HG02588 (cell line): ENCODE results near the gene MYOZ1.
"Not testable (repeated sequence)": the region's sequence is repeated elsewhere in the genome, so short reads cannot be mapped to it uniquely, and the experiment has no call there.

ENCODE experiments used
- ATAC-seq: cut with Tn5 transposase; IDR thresholded peaks from one replicate; pipeline ENCODE4 v1.9.1; 2021; ENCODE audit warnings: mild to moderate bottlenecking, moderate library complexity; ENCODE audit not compliant: unreplicated experiment

Gene MYOZ1

GRCh38 chr10:73647875-73648651 lies 6.8 kb upstream of the MYOZ1 start:
- ATAC-seq: no peak

DNA sequence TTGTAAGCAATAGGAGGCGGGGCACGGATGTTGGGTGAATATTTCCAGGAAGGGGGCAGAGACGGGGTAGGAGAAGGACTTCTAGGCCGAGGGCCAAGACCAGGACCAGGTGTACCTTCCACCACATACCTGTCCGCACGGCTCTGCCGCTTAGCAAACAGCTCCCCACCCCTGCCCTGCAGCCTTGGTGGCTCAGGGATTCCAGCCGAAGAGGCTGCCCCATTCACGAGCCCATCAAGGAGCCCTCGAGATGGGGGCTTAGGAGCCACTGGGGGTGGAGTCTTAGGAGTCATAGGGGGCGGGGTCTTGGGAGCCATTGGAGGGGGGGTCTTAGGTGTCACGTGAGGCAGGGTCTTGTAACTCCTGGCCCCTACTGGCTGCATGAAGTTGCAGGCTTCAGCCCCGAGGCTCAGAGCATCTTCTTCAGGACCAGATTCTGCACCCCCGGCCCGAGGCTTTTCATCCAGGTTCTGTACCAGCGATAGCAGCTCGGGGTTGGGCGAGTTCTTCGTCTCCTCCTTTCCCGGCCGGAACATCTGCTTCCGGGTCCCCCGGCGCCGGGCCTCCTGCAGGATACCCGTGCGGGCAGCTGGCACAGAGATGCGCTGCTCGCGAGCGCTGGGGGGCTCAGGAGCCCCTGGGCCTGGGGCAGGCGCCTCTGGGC lies 6.1 kb upstream of the MYOZ1 start:
- no peak for ATAC-seq

DNA sequence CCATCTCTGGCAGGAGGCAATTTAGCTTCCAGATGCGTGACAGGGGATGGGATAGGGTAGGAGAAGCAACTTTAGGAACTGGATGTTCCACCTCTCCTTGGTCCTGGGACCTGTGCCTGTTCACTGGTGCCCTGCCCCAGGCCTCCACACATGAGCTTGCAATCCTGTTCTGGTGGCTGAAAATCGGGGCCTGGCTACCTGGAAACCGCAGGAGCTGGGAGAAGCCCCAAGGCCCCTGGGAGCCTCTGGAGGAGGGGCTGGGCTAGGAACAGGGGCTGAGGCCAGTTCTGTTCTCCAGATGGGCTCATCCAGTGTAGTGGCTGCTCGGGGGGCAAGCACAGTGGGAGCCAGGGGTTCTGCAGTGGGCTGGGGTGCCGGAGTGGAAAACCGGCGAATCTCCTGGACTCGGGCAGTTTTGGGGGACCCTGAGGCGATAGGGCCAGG lies 5.3 kb upstream of the MYOZ1 start:
- ATAC-seq: no peak

GRCh38 chr10:73645251-73645650 lies 4.0 kb upstream of the MYOZ1 start:
- ATAC-seq: no peak

DNA sequence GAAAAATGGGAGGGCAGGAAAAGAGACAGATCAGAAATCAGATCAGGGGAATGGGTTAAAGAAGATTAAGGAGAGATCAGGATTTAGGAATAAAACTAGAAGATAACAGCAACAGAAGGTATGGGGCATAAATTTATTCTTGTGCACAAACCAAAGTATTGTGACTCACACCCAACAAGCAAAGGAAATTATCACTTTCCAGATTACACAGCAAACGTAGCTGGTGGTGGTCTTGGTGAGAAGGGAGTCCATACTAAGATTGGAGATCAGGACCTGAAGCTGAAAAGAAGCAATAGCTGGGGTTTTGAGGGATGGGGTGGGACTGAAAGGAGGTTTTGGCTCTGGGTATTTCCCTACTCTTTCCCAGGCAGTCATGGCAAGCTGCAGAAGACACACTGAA lies 3.5 kb upstream of the MYOZ1 start:
- ATAC-seq: no peak

DNA sequence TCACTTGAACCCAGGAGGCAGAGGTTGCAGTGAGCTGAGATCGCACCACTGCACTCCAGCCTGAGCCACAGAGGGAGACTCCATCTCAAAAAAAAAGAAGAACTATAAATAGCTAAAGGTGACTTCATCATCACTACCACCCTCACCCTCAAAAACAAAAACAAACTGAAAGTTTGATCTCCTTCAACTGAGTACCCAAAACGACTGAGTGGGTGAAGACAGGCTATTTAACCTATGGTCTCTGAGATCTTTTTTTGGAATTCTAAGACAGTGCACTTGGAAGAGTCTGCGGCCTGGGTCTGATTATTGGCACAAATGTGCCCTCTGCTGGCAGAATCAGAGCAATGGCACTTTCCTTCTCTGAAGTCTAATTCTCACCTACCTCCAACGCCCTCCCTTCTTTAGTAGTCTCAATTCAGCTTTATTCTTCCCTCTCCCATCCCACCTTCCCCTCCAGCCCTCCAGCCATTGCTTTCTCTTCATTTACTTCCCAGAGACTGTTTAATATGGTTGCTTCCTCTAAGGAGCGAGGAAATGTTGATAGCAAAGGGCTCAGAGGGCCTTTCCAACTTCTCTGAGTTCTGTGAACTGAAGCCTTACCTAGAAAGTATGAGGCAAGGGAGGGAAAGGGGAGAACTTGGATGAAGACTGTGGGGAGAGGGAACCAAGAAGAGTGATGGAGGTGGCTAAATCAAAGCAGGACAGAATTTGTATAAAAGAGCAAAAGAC lies 2.9 kb upstream of the MYOZ1 start:
- no peak for ATAC-seq

DNA sequence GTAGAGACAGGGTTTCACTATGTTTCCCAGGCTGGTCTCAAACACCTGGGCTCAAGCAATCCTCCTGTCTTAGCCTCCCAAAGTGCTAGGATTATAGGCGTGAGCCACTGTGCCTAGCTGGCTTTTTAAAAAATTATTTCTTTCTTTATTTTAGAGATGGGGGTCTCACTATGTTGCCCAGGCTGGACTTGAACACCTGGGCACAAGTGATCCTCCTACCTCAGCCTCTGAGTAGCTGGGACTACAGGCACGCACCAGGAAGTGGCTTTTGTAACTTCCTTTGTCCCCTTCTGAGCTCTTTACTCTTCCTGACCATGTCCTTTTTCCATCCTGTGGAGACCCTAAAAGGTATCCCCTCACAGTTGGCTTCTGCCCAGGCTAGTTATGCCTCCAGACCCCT lies 2.1 kb upstream of the MYOZ1 start:
- ATAC-seq: no peak

- ATAC-seq: no peak
Measured at GRCh38 chr10:73639286-73639685, 2.0 kb downstream of the MYOZ1 start.

- no peak for ATAC-seq
Measured at GRCh38 chr10:73635781-73636180, 5.5 kb downstream of the MYOZ1 start.

DNA sequence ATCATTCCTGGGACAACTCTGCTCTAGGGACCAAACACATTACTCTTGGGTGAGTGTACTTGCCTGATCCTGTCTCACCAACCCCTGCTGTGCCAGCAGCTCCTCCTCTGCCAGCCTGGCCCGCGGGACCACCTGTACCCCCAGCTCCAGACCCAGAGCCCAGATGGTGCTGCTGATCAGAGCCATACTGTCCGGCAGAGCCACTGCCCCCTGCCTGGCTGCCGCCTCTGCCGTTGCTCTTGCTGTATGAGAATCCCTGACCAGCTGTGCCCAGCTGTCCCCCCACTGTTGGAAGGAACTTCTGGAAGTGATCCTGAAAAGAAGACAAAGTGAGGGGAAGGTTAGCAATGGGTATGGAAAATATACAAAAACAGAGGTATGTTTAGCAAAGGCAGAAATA lies 6.9 kb downstream of the MYOZ1 start:
- no peak for ATAC-seq

DNA sequence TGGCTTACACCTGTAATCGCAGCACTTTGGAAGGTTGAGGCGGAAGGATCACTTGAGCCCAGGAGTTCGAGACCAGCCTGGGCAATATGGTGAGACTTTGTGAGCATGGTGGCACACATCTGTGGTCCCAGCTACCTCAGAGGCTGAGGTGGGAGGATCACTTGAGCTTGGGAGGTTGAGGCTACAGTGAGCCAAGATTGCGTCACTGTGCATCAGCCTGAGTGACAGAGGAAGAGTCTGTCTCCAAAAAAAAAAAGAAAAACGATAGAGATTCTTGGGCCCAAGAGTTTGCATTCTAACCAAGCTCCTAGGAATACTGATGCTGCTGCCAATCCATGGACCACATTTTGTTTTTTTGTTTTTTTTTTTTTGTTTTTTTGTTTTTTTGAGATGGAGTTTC lies 12.1 kb downstream of the MYOZ1 start:
- no peak for ATAC-seq

DNA sequence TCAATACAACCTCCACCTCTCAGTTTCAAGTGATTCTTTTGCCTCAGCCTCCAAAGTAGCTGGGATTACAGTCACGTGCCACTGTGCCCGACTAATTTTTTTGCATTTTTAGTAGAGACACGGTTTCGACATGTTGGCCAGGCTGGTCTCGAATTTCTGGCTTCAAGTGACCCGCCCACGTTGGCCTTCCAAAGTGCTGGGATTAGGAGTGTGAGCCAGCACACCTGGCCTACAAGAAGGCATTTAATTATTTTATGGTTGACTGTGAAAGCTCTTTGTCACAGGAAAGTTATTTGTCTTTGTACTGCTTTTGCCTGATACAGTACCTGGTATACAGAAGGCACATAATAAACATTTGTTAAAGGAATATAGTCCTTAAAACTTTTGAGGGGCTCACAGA lies 12.9 kb downstream of the MYOZ1 start:
- ATAC-seq: no peak

GRCh38 chr10:73627300-73627699 lies 14.0 kb downstream of the MYOZ1 start:
- no peak for ATAC-seq

- ATAC-seq: peak; percentile 90
Measured at GRCh38 chr10:73625884-73626752, 15.2 kb downstream of the MYOZ1 start.

GRCh38 chr10:73625004-73625883 lies 16.0 kb downstream of the MYOZ1 start:
- ATAC-seq: peak; percentile 38

DNA sequence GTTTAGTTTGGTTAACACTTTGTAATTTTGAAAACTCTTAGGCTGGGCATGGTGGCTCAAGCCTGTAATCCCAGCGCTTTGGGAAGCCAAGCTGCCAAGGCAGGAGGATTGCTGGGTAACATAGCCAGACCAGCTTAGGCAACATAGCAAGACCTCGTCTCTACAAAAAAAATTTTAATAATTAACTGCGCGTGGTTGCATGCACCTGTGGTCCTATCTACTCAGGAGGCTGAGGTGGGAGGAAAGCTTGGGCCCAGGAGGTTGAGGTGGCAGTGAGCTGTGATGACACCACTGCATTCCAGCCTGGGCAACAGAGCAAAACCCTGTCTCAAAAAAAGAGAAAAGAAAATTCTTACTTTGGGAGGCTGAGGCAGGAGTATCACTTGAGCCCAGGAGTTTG lies 18.2 kb downstream of the MYOZ1 start:
- ATAC-seq: no peak

GRCh38 chr10:73620974-73621373 lies 20.3 kb downstream of the MYOZ1 start:
- not testable (repeated sequence) for ATAC-seq

- ATAC-seq: not testable (repeated sequence)
Measured at GRCh38 chr10:73617143-73617542, 24.1 kb downstream of the MYOZ1 start.

- ATAC-seq: no peak
Measured at GRCh38 chr10:73614720-73615119, 26.6 kb downstream of the MYOZ1 start.

GRCh38 chr10:73609116-73609515 lies 32.2 kb downstream of the MYOZ1 start:
- ATAC-seq: no peak
